C4-2B (cell line): ENCODE results near the gene RPS6KB1.
A peak's percentile ranks its signal among the peaks of the same experiment; 100 is the strongest.

Experiments used
- CTCF ChIP-seq: fragments of 450-650 bp; conservative IDR thresholded peaks from 2 replicates; pipeline ENCODE4 v1.5.1; 2017; ENCODE audit warnings: mild to moderate bottlenecking
- ZFX ChIP-seq: fragments of 450-650 bp; IDR thresholded peaks from 2 replicates; pipeline ENCODE4 v1.6.1; 2017

DNA sequence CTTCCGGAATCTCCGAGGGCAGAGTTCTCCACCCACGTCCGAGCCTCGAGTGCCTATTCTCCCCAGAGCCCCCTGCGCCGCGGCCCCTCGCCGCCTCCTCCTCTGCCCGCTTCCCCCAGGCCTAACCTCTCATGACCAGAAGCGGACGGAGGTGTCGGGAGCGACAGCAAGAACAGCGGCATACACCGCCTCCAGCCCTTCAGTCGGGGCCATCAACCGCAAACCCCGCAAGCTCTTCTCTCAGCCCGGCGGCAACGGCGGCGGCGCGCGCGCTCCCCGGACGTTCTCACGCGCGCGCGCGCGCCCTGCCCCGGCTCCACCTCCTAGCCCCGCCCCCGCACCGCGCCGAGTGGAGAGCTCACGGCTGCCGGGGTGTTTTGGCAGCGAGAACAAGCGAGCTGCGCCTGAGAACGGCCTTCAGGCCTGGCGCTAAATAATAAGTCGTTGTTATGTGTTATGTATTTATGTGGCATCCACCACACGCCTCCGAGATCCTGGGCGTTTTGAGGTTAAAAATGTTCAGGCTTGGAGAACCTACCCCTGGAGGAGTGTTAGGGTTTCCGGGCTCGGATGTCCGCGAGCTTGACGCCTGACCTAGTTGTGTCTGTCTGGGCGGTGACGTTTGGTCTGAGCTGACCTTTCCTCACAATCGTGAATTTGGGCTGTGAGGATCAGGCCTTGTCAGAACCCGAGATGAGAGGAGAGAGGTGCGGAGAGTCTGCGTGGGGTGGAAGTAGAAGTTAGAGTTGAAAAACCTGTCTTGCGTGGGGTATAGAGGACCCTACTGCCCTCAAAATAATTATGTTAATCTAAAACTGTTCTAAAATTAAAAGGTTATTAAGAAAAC lies 71.8 kb downstream of the RPS6KB1 start, which contains the start of gene RNFT1:
- TF ChIP-seq CTCF (no peak), ZFX (0 out of 2 replicates have a peak, but pooled peaks have one; percentile 12)
